Measurements from ENCODE around the gene MS4A2. TPM values are rescaled to one million over a fixed set of nuclear protein-coding genes. Genes with fewer than 3 reads are reported as not detected.

The MS4A2 gene
- total RNA-seq, 2 donors from 2014 or later: 2.2 to 2.9 TPM

GRCh38 chr11:60145677-60146076 is 57.2 kb downstream of the MS4A2 start:
- Histone ChIP-seq H3K27ac (no peak overlapping the region), H3K9ac (ENCODE audit: low read depth in 2 of 2, low read length in 2 of 2) (no peak overlapping the region), H3K27me3 (no peaks in the 10 kb centered on the region), H3K9me3 (no peaks in the 10 kb centered on the region), H3K36me3 (no peaks in the 10 kb centered on the region), H3K4me3 (no peak overlapping the region), H3K4me1 (no peaks in the 10 kb centered on the region)
- no peak for TF ChIP-seq CTCF (IDR thresholded peaks at IDR 0.05)
- intact Hi-C loops (cut with DNase I): no loop called here
- DNase-seq: no peak

Other genes with a start within 250 kb of the MS4A2 start
- gene CBLIF, start 243.2 kb upstream of the MS4A2 start, total RNA-seq: under 1 TPM in 1 of 2 donors, not detected in 1; 0.48 TPM
- under 1 TPM in 1 of 2 donors, not detected in 1; 0.67 TPM for gene TCN1, start 222.2 kb upstream of the MS4A2 start, total RNA-seq
- gene OOSP3, start 209.9 kb upstream of the MS4A2 start, total RNA-seq: not detected
- gene OOSP1, start 150.2 kb upstream of the MS4A2 start, total RNA-seq: not detected
- gene OOSP4A, start 124.6 kb upstream of the MS4A2 start, total RNA-seq: not detected
- gene OOSP4B, start 71.5 kb upstream of the MS4A2 start, total RNA-seq: not detected
- not detected for gene OOSP2, start 48.3 kb upstream of the MS4A2 start, total RNA-seq
- gene MS4A3, start 32.0 kb upstream of the MS4A2 start, total RNA-seq: not detected
- 10 to 100 TPM; 10.5 to 43.1 TPM for gene MS4A6A, start 94.4 kb downstream of the MS4A2 start, total RNA-seq
- gene MS4A4E, start 154.5 kb downstream of the MS4A2 start, total RNA-seq: 1 to 10 TPM in 1 of 2 donors, under 1 TPM in 1; 0.69 to 1.0 TPM
- gene MS4A4A, start 192.0 kb downstream of the MS4A2 start, total RNA-seq: 10 to 100 TPM in 1 of 2 donors, 1 to 10 TPM in 1; 5.6 to 12.1 TPM
- gene MS4A6E, start 238.6 kb downstream of the MS4A2 start, total RNA-seq: not detected

All from colonic mucosa (tissue), 4 donors.